PFSK-1 (cell line): Measurements from ENCODE around the gene WDR11.

ENCODE experiments used
- FOXP2 ChIP-seq: optimal IDR thresholded peaks from 2 replicates; pipeline ENCODE3; 2011; ENCODE audit warnings: borderline replicate concordance, control low read depth, inconsistent platforms; ENCODE audit not compliant: insufficient read depth; ENCODE audit errors: extremely low read length, extremely low read depth
- POLR2AphosphoS5 ChIP-seq: IDR thresholded peaks from 2 replicates; pipeline ENCODE4 v1.6.1; 2012; ENCODE audit warnings: low read depth, mild to moderate bottlenecking, control low read depth, low read length, moderate library complexity
- SIN3A ChIP-seq: IDR thresholded peaks from 2 replicates; pipeline ENCODE4 v1.6.1; 2012; ENCODE audit warnings: mild to moderate bottlenecking, low read length, moderate library complexity, borderline replicate concordance; ENCODE audit not compliant: insufficient read depth
- TAF1 ChIP-seq: IDR thresholded peaks from 2 replicates; pipeline ENCODE4 v1.6.1; 2012; ENCODE audit warnings: low read length, control low read depth, borderline replicate concordance; ENCODE audit not compliant: insufficient read depth
- TF ChIP-seq, protein P1 (sequence below), 2 experiments: IDR thresholded peaks; 2 replicates each; pipeline versions ENCODE4 v1.6.1 to v1.8.0; 2011 to 2012; ENCODE audit warnings: low read depth in 2 of 2, low read length in 2 of 2, control low read depth in 1 of 2, inconsistent platforms in 1 of 2, mild to moderate bottlenecking in 1 of 2, moderate library complexity in 1 of 2; ENCODE audit not compliant: insufficient read depth in 1 of 2

DNA sequence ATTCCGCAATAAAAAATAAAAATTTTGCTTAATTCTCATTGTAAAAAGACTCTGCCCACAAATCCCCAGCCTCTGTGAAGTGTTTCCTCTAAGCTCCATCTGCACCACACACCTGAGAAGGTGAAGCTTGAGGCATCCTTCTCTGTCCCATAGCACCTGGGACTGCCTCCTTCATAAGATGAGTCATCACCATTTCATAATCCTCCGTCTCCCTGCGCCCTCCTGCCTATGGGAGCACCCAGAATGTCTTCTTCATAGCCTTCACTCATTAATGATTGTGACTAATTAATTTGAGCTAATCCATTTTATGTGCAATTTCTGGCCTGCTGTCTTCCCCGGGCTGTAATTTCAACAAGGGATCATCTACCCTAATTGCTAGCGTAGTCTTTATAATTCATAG lies 90.3 kb downstream of the WDR11 start:
- TF ChIP-seq POLR2AphosphoS5: no peak
- TF ChIP-seq TAF1: no peak
- TF ChIP-seq, protein P1, sequence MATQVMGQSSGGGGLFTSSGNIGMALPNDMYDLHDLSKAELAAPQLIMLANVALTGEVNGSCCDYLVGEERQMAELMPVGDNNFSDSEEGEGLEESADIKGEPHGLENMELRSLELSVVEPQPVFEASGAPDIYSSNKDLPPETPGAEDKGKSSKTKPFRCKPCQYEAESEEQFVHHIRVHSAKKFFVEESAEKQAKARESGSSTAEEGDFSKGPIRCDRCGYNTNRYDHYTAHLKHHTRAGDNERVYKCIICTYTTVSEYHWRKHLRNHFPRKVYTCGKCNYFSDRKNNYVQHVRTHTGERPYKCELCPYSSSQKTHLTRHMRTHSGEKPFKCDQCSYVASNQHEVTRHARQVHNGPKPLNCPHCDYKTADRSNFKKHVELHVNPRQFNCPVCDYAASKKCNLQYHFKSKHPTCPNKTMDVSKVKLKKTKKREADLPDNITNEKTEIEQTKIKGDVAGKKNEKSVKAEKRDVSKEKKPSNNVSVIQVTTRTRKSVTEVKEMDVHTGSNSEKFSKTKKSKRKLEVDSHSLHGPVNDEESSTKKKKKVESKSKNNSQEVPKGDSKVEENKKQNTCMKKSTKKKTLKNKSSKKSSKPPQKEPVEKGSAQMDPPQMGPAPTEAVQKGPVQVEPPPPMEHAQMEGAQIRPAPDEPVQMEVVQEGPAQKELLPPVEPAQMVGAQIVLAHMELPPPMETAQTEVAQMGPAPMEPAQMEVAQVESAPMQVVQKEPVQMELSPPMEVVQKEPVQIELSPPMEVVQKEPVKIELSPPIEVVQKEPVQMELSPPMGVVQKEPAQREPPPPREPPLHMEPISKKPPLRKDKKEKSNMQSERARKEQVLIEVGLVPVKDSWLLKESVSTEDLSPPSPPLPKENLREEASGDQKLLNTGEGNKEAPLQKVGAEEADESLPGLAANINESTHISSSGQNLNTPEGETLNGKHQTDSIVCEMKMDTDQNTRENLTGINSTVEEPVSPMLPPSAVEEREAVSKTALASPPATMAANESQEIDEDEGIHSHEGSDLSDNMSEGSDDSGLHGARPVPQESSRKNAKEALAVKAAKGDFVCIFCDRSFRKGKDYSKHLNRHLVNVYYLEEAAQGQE (IDR thresholded peaks at IDR 0.05; ENCODE audit: insufficient read depth in 1 of 2, low read depth in 2 of 2, low read length in 2 of 2): no peak
- TF ChIP-seq SIN3A: no peak
- no peak for TF ChIP-seq FOXP2
